ENCODE data around the gene CD86. TPM values are rescaled to one million over a fixed set of nuclear protein-coding genes. Genes with fewer than 3 reads are reported as not detected.

Gene CD86
- total and polyA plus RNA-seq, 2 of the 8 experiments (the other 6 are each of a cell fraction or from before 2014, with no cell fraction given) = 0.12 to 0.30 TPM

DNA sequence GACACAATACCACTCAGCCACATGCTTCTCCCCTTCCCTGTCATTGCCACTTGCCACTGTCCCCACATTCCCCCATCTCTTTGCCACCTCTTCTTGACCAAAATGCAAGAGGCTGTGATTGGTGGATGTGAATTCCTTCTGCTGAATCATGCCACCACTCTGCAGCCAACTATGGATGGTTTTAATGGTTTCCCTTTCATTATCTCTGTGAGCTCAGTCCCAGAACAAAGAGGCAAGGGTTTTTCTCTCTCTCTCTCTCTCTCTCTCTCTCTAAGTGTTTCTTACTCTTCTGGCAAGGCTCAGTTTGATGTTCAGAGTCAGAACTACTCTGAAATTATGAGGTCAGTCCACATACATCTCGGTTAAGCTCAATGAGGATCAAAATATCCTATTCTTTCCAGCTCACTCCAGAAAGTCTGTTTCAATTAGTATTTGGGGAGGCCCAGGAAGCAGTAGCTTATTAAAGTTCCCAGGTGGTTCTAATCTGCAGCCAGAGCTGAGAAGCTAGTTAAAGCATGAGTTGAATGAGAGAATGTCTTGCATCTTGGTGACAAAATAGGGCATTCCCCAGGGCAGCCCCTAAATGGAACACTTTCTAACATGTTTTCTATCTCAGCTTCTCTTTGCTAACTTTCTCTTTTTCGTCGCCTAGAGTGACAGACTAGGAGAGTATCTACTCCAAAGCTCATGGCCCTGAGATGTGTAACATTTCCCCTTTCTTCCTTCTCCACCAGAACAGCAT, 24.6 kb upstream of the CD86 start (continued):
- no peak for TF ChIP-seq NRF1 (IDR thresholded peaks at IDR 0.05; ENCODE audit: low read depth, low read length)
- TF ChIP-seq, protein P1, sequence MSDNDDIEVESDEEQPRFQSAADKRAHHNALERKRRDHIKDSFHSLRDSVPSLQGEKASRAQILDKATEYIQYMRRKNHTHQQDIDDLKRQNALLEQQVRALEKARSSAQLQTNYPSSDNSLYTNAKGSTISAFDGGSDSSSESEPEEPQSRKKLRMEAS (IDR thresholded peaks at IDR 0.05) = no peak
